H1 (cell line): Measurements from ENCODE around the gene TACC2. TPM values are rescaled to one million over a fixed set of nuclear protein-coding genes. Genes with fewer than 3 reads are reported as not detected.

Experiments used
- CEBPB ChIP-seq: IDR thresholded peaks from 2 replicates; pipeline ENCODE4 v1.6.1; 2012; ENCODE audit warnings: low read depth, low read length
- HDAC2 ChIP-seq, 2 experiments: fragments of 300-600 bp in 1 of 2; sonication (generic) in 1 of 2; IDR thresholded peaks; 2 replicates each; pipeline ENCODE4 v1.6.1; 2011 to 2012; ENCODE audit warnings: low read depth in 2 of 2, low read length in 2 of 2, mild to moderate bottlenecking in 2 of 2, moderate library complexity in 2 of 2, borderline replicate concordance in 1 of 2, inconsistent platforms in 1 of 2
- MAFK ChIP-seq: IDR thresholded peaks from 2 replicates; pipeline ENCODE4 v1.6.1; 2012; ENCODE audit warnings: low read depth, mild to moderate bottlenecking, improper control_type of control experiment, low read length
- NRF1 ChIP-seq: IDR thresholded peaks from 2 replicates; pipeline ENCODE4 v1.6.1; 2011; ENCODE audit warnings: mild to moderate bottlenecking, low read depth, low read length, improper control_type of control experiment
- SAP30 ChIP-seq: fragments of 300-600 bp; sonication (generic); IDR thresholded peaks from 2 replicates; pipeline ENCODE4 v1.7.1; 2012; ENCODE audit warnings: low read length, moderate library complexity, mild to moderate bottlenecking, inconsistent platforms; ENCODE audit not compliant: insufficient read depth, insufficient replicate concordance
- USF2 ChIP-seq: IDR thresholded peaks from 2 replicates; pipeline ENCODE4 v1.6.1; 2011; ENCODE audit warnings: low read length, improper control_type of control experiment
- polyA plus RNA-seq, 7 experiments: library from polyadenylated mRNA; depleted of rRNA in 3 of 7; stranded (reverse) in 5 of 7; unstranded in 2 of 7; fragments of >200 nt in 5 of 7; fragments of 200-250 nt in 2 of 7; gene quantifications; 1 replicate in 5 of 7; 2 replicates in 1 of 7; 4 replicates in 1 of 7; pipeline versions ENCODE4 v1.2.1 to v1.2.3, GENCODE V29; 2011 to 2013; ENCODE audit warnings: missing spikeins in 2 of 7, mixed read lengths in 2 of 7
- total RNA-seq: library from RNA; stranded (reverse); fragmentation: NEBNext Ultra II Directional; extraction: Animal tissue kit (Norgen Biotek cat#: 25700); gene quantifications from 2 replicates; pipeline ENCODE4 v1.2.1, GENCODE V29; 2021
- TF ChIP-seq, protein P1 (sequence below), 3 experiments: IDR thresholded peaks; 1 replicate in 2 of 3; 2 replicates in 1 of 3; pipeline versions ENCODE4 v1.5.1 to v1.6.1; 2011; ENCODE audit warnings: low read length in 3 of 3, mild to moderate bottlenecking in 3 of 3, inconsistent platforms in 2 of 3, low read depth in 1 of 3, moderate library complexity in 1 of 3; ENCODE audit not compliant: insufficient read depth in 1 of 3; ENCODE audit errors: control extremely low read depth in 1 of 3

Gene TACC2
- total and polyA plus RNA-seq, 2 of the 8 experiments (the other 6 are each of a cell fraction or from before 2014, with no cell fraction given), result 21.2 to 46.6 TPM

DNA sequence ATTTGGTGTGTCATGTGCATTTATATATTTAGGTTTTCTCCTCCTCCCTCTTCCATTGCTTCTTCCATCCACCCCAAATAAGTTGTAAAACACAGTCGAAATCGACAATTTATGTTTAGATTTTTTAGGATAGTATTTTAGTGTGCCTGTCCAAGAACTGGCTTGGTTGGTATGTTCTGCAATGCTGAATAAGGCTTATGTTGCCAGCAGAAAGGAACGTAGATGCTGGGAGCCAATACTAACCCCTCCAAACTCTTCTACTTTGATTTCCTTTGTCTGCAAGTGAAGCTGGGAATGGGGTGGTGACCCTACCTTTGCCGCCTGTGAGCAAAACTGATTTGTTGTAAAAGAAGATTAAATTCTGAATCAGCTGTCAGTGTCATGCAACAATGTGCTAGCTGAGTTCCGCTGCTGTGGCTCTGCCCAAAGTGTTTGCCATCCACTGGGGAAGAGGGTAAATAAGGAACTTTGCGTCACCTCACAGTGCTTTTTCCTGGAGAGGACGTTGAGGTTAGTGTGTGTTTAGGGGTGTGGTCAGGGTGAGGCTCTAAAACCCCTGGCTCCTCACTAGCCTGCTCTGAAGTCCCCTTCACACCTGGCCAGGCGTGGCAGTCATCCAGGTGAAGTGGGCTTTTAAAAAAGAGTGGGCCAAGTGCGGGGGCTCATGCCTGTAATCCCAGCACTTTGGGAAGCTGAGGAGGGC lies 44.4 kb downstream of the TACC2 start (continued):
- no peak for TF ChIP-seq SAP30
- TF ChIP-seq CEBPB, result no peak
- TF ChIP-seq, protein P1, sequence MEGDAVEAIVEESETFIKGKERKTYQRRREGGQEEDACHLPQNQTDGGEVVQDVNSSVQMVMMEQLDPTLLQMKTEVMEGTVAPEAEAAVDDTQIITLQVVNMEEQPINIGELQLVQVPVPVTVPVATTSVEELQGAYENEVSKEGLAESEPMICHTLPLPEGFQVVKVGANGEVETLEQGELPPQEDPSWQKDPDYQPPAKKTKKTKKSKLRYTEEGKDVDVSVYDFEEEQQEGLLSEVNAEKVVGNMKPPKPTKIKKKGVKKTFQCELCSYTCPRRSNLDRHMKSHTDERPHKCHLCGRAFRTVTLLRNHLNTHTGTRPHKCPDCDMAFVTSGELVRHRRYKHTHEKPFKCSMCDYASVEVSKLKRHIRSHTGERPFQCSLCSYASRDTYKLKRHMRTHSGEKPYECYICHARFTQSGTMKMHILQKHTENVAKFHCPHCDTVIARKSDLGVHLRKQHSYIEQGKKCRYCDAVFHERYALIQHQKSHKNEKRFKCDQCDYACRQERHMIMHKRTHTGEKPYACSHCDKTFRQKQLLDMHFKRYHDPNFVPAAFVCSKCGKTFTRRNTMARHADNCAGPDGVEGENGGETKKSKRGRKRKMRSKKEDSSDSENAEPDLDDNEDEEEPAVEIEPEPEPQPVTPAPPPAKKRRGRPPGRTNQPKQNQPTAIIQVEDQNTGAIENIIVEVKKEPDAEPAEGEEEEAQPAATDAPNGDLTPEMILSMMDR (IDR thresholded peaks at IDR 0.05; ENCODE audit: control extremely low read depth in 1 of 3, insufficient read depth in 1 of 3, low read depth in 1 of 3, low read length in 3 of 3), result no peak
- no peak for TF ChIP-seq NRF1
- TF ChIP-seq HDAC2 (IDR thresholded peaks at IDR 0.05; ENCODE audit: borderline replicate concordance in 1 of 2, low read depth in 2 of 2, low read length in 2 of 2), result no peak
- no peak for TF ChIP-seq USF2
- TF ChIP-seq MAFK, result no peak
